GM12878 (cell line): ENCODE data around the gene ABCG2. TPM values are rescaled to one million over a fixed set of nuclear protein-coding genes. Genes with fewer than 3 reads are reported as not detected.

Source experiments
- ATAC-seq: fragments of 200-7000 bp; cut with Tn5 transposase; 3 replicates; pipeline ENCODE4 v1.9.1; 2020; ENCODE audit warnings: mild to moderate bottlenecking, moderate library complexity
- BruUV-seq: library from RNA; stranded (reverse); fragments of 400-500 nt; replicated peaks from 2 replicates; lab custom pipeline; 2021; lab: Mats Ljungman, UMichigan
- CTCF ChIA-PET: fragments of 300-600 bp; sonication (Branson Sonifier 250); formaldehyde crosslinking; extraction: SDS; loops from one replicate; lab custom pipeline; 2021; ENCODE audit warnings: inconsistent platforms; lab: Yijun Ruan, JAX
- POLR2A ChIA-PET: fragments of 350-600 bp; formaldehyde crosslinking; extraction: SDS; loops from one replicate; lab custom pipeline; 2021; ENCODE audit warnings: inconsistent platforms; lab: Charles Lee
- RAD21 ChIA-PET: fragments of 300-600 bp; sonication (Branson Sonifier 250); formaldehyde crosslinking; loops from one replicate; lab custom pipeline; 2023; ENCODE audit warnings: antibody characterized with exemption; ENCODE audit not compliant: unreplicated experiment; lab: Charles Lee
- SMC1A ChIA-PET: fragments of 300-600 bp; sonication (Branson Sonifier 250); formaldehyde crosslinking; loops from one replicate; lab custom pipeline; 2023; ENCODE audit not compliant: unreplicated experiment, uncharacterized antibody; lab: Charles Lee
- DNase-seq: peaks from one replicate; pipeline ENCODE4 v3.0.0-alpha.2; 2011; ENCODE audit warnings: low read depth, low spot score
- FAIRE-seq: peaks from 3 replicates; lab custom pipeline; 2011; peaks lifted over from hg19 to GRCh38; lab: Jason Lieb, UNC
- H2AFZ ChIP-seq: 2 replicates; pipeline ENCODE4 v1.6.0; 2011; ENCODE audit warnings: low read depth, low read length, control low read depth; ENCODE audit not compliant: control insufficient read depth
- H3K27ac ChIP-seq: 2 replicates; pipeline ENCODE4 v1.5.1; 2011; ENCODE audit warnings: control low read depth; ENCODE audit not compliant: control insufficient read depth, insufficient read depth
- H3K27me3 ChIP-seq, 2 experiments: replicated peaks in 1 of 2; 2 replicates each; pipeline versions ENCODE4 v1.6.0 to v1.6.1; 2011; ENCODE audit warnings: low read length in 1 of 2; ENCODE audit not compliant: control insufficient read depth in 2 of 2, insufficient read depth in 2 of 2
- H3K36me3 ChIP-seq, 2 experiments: 2 replicates each; pipeline ENCODE4 v1.5.1; 2011; ENCODE audit warnings: low read length in 1 of 2; ENCODE audit not compliant: control insufficient read depth in 2 of 2, insufficient read depth in 2 of 2
- H3K4me1 ChIP-seq: 2 replicates; pipeline ENCODE4 v1.6.1; 2011; ENCODE audit warnings: mild to moderate bottlenecking, low read length, moderate library complexity, mixed read lengths; ENCODE audit not compliant: control insufficient read depth, insufficient read depth
- H3K4me2 ChIP-seq: 2 replicates; pipeline ENCODE4 v1.6.0; 2011; ENCODE audit warnings: control low read depth; ENCODE audit not compliant: control insufficient read depth, insufficient read depth
- H3K4me3 ChIP-seq: fragments of 200-600 bp; sonication (generic); 2 replicates; pipeline ENCODE4 v1.5.1; 2016
- H3K79me2 ChIP-seq: 2 replicates; pipeline ENCODE4 v1.6.0; 2011; ENCODE audit warnings: low read length; ENCODE audit not compliant: control insufficient read depth, insufficient read depth
- H3K9ac ChIP-seq: 2 replicates; pipeline ENCODE4 v1.8.0; 2011; ENCODE audit warnings: low read length, control low read depth, mixed read lengths; ENCODE audit not compliant: control insufficient read depth, insufficient read depth
- H3K9me3 ChIP-seq: replicated peaks from 3 replicates; pipeline ENCODE4 v1.5.1; 2011; ENCODE audit warnings: mild to moderate bottlenecking, low read length; ENCODE audit not compliant: control insufficient read depth, insufficient read depth
- H4K20me1 ChIP-seq: 2 replicates; pipeline ENCODE4 v1.6.0; 2011; ENCODE audit not compliant: control insufficient read depth, insufficient read depth
- BCL3 ChIP-seq: IDR thresholded peaks from 2 replicates; pipeline ENCODE4 v1.6.1; 2011; ENCODE audit warnings: borderline replicate concordance, low read depth, mild to moderate bottlenecking, moderate library complexity, low read length; ENCODE audit not compliant: insufficient read depth, poor library complexity, severe bottlenecking
- BRCA1 ChIP-seq: IDR thresholded peaks from 2 replicates; pipeline ENCODE4 v1.6.1; 2011; ENCODE audit warnings: low read depth, low read length, improper control_type of control experiment
- GABPA ChIP-seq: IDR thresholded peaks from 2 replicates; pipeline ENCODE4 v1.6.1; 2014; ENCODE audit warnings: antibody characterized with exemption, low read depth, mild to moderate bottlenecking, inconsistent platforms
- HDAC2 ChIP-seq: fragments of 200-600 bp; sonication (generic); IDR thresholded peaks from 2 replicates; pipeline ENCODE4 v1.6.1; 2017
- HDAC6 ChIP-seq: fragments of 200-600 bp; sonication (generic); IDR thresholded peaks from one replicate; pipeline ENCODE4 v1.8.0; 2017; ENCODE audit warnings: antibody characterized with exemption; ENCODE audit not compliant: unreplicated experiment
- KAT2A ChIP-seq: conservative IDR thresholded peaks from 2 replicates; pipeline ENCODE4 v1.6.1; 2011; ENCODE audit warnings: low read depth, low read length; ENCODE audit not compliant: control insufficient read depth
- KDM1A ChIP-seq: fragments of 200-600 bp; sonication (generic); IDR thresholded peaks from 2 replicates; pipeline ENCODE4 v1.6.1; 2016; ENCODE audit warnings: borderline replicate concordance
- MYC ChIP-seq: IDR thresholded peaks from 2 replicates; pipeline ENCODE4 v1.6.1; 2011; ENCODE audit warnings: mild to moderate bottlenecking, low read length, moderate library complexity, inconsistent platforms; ENCODE audit not compliant: insufficient read depth, insufficient replicate concordance, insufficient read length, severe bottlenecking
- REST ChIP-seq: IDR thresholded peaks from 2 replicates; pipeline ENCODE4 v1.6.1; 2012; ENCODE audit warnings: mild to moderate bottlenecking, low read depth, low read length
- SPI1 ChIP-seq: IDR thresholded peaks from 2 replicates; pipeline ENCODE4 v1.6.1; 2011; ENCODE audit warnings: low read depth, mild to moderate bottlenecking, low read length, moderate library complexity, borderline replicate concordance; ENCODE audit not compliant: insufficient read depth
- USF1 ChIP-seq: IDR thresholded peaks from 2 replicates; pipeline ENCODE4 v1.6.1; 2011; ENCODE audit warnings: borderline replicate concordance, low read depth, mild to moderate bottlenecking, moderate library complexity, mixed read lengths, low read length; ENCODE audit not compliant: insufficient read depth; ENCODE audit errors: extremely low read length
- WGBS: methylation state at CpG from one replicate; pipeline ENCODE4 v1.1.6; 2016; ENCODE audit warnings: low lambda C conversion rate; ENCODE audit not compliant: insufficient replicate concordance, insufficient coverage; ENCODE audit errors: missing lambda C conversion rate; 5-methylcytosine and 5-hydroxymethylcytosine counted together
- in situ Hi-C: fragments of 300-500 bp; cut with MboI; formaldehyde crosslinking; loops from 9 replicates; pipeline ENCODE4 v1.14.3; 2018; ENCODE audit warnings: mixed read lengths
- intact Hi-C: fragments of 100-400 bp; cut with micrococcal nuclease; formaldehyde crosslinking; loops from one replicate; pipeline ENCODE4 v1.14.2; 2022; ENCODE audit not compliant: unreplicated experiment
- polyA plus RNA-seq, 11 experiments: library from polyadenylated mRNA; depleted of rRNA in 4 of 11; unstranded in 6 of 11; stranded (reverse) in 5 of 11; fragments of >200 nt; fragmentation: Nextera tagmentation in 4 of 11; fragmentation: Illumina TruSeq in 1 of 11; extraction: Ambion mirVana in 4 of 11; extraction: Trizol in 1 of 11; gene quantifications; 1 replicate in 1 of 11; 2 replicates in 10 of 11; pipeline versions ENCODE4 v1.2.1 to v1.2.3, GENCODE V29; 2011 to 2016; ENCODE audit warnings: inconsistent platforms in 2 of 11, missing spikeins in 2 of 11, low read depth in 1 of 11
- total RNA-seq, 4 experiments: library from RNA; depleted of rRNA in 3 of 4; stranded (reverse); fragments of >200 nt in 3 of 4; fragmentation: Illumina TruSeq in 1 of 4; extraction: Trizol in 1 of 4; gene quantifications; 2 replicates each; pipeline versions ENCODE4 v1.2.1 to v1.2.3, GENCODE V29; 2013 to 2021

The ABCG2 gene
- total and polyA plus RNA-seq, 10 of the 15 experiments (the other 5 are each of a cell fraction or from before 2014, with no cell fraction given) = 0.03 to 0.06 (median 0.04) TPM; not detected in 7

- ATAC-seq = no peak
- DNase-seq = no peak
- intact Hi-C loops (no loop called here), in situ Hi-C loops (no loop called here)
- peaks cover 3% of the 10 kb centered on the region; the same call in 1 of the 3 replicates for H3K9me3 ChIP-seq
- FAIRE-seq = no peak
- H3K27me3 ChIP-seq = no peaks in the 10 kb centered on the region; a peak in 1 of 4 replicates
- no peak overlapping the region for H3K4me3 ChIP-seq
- ChIA-PET RAD21 (no interaction called here), CTCF (no interaction called here), SMC1A (no interaction called here), POLR2A (no interaction called here)
- H3K27ac ChIP-seq = no peak overlapping the region
- no peaks in the 10 kb centered on the region for H3K4me1 ChIP-seq
- TF ChIP-seq MYC (no peak), KAT2A (no peak), SPI1 (no peak), BCL3 (no peak), HDAC2 (no peak), HDAC6 (no peak), BRCA1 (no peak), REST (no peak), GABPA (no peak), KDM1A (no peak), USF1 (no peak)
- WGBS = 0% methylated on average over 2 of the region's 2 CpGs
- H2AFZ ChIP-seq = no peak overlapping the region
- no peaks in the 10 kb centered on the region for H3K36me3 ChIP-seq
- no TSS peak for BruUV-seq
- no peak overlapping the region for H3K4me2 ChIP-seq
- no peaks in the 10 kb centered on the region for H3K79me2 ChIP-seq
- H4K20me1 ChIP-seq = no peaks in the 10 kb centered on the region
- H3K9ac ChIP-seq = no peak overlapping the region
Observed at GRCh38 chr4:88119943-88120342, 38.5 kb downstream of the ABCG2 start.
